22Rv1 (cell line): Measurements from ENCODE around the gene RBMS1.

ENCODE experiments used
- H3K27ac ChIP-seq: fragments of 450-650 bp; 2 replicates; pipeline ENCODE4 v1.5.1; 2017
- ZFX ChIP-seq: fragments of 450-650 bp; IDR thresholded peaks from 2 replicates; pipeline ENCODE4 v1.6.1; 2017; ENCODE audit warnings: antibody characterized with exemption, borderline replicate concordance
- TF ChIP-seq, protein P1 (sequence below): fragments of 450-650 bp; IDR thresholded peaks from 2 replicates; pipeline ENCODE4 v1.5.1; 2017; ENCODE audit warnings: mild to moderate bottlenecking

The RBMS1 gene

GRCh38 chr2:160405077-160405867, 88.3 kb downstream of the RBMS1 start:
- TF ChIP-seq ZFX, result no peak
- TF ChIP-seq, protein P1, sequence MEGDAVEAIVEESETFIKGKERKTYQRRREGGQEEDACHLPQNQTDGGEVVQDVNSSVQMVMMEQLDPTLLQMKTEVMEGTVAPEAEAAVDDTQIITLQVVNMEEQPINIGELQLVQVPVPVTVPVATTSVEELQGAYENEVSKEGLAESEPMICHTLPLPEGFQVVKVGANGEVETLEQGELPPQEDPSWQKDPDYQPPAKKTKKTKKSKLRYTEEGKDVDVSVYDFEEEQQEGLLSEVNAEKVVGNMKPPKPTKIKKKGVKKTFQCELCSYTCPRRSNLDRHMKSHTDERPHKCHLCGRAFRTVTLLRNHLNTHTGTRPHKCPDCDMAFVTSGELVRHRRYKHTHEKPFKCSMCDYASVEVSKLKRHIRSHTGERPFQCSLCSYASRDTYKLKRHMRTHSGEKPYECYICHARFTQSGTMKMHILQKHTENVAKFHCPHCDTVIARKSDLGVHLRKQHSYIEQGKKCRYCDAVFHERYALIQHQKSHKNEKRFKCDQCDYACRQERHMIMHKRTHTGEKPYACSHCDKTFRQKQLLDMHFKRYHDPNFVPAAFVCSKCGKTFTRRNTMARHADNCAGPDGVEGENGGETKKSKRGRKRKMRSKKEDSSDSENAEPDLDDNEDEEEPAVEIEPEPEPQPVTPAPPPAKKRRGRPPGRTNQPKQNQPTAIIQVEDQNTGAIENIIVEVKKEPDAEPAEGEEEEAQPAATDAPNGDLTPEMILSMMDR, result no peak
- H3K27ac ChIP-seq, result no peak overlapping the region

DNA sequence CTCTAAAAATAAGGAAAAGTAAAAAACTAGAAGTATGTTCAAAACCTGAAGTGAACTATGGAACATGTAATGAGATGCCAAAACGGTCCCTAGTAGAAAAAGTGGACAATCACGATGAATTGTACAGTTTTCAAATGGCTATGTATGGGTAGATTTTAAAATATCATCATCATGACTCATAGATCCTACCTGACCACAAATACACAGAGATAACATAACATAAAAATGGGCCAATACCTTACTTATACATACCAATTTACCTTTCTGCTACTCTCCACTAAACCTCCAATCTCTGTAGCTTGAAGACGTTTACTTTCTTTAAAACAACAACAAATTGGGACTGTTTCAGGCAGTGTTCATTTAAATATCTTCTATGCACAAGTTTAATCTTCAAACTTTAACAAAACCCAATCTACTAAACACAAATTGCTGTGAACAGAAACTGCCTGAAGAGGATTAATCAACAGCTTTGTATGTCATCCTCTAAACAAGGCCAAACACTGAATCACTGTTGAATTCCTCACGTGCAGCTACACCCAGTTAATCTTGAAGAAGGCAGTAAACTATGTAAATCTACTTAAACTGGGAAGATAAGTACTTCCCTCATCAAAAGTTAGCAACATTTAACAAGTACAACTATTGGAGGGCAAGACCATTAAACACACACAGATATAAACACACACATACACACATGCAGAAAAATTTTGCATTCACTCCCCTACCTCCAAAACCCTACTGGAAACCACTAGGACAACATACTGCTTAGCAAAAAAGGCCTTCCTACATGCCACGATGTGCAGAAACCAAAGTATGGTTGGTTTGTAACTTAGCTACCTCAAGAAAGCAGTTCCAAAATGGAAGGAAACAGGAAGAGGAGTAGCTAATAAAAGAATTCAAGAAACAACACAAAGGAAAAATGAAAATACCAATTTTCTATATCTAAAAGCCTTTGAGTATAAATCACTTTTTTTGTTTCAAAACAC, 90.3 kb downstream of the RBMS1 start:
- no peak overlapping the region for H3K27ac ChIP-seq
- TF ChIP-seq ZFX, result no peak
- TF ChIP-seq, protein P1, result no peak

GRCh38 chr2:160402501-160402900, 91.1 kb downstream of the RBMS1 start:
- TF ChIP-seq, protein P1, result no peak
- no peak for TF ChIP-seq ZFX
- H3K27ac ChIP-seq, result no peak overlapping the region

DNA sequence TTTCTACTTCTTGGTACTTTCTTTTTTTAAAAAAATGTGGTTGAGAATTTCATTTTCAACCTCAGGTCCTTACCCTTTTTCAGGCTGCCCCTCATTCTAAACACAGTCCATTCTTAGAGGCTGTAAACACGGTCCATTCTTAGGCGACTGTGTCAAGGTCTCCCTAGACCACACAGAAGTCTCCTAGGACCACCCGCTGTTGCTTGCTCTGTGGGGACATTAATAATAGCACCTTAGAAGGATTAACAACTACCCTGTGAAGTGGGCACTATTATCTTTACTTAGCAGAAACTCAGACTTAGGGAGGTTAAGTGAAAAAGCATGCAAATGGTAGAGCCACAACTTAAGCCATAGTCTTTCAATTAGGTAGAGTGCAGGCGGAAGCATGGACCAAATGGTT, 91.7 kb downstream of the RBMS1 start:
- H3K27ac ChIP-seq, result no peak overlapping the region
- TF ChIP-seq, protein P1, result no peak
- TF ChIP-seq ZFX, result no peak

- no peak overlapping the region for H3K27ac ChIP-seq
- TF ChIP-seq, protein P1, result no peak
- TF ChIP-seq ZFX, result no peak
These were observed 93.7 kb downstream of the RBMS1 start for GRCh38 chr2:160399880-160400279.

DNA sequence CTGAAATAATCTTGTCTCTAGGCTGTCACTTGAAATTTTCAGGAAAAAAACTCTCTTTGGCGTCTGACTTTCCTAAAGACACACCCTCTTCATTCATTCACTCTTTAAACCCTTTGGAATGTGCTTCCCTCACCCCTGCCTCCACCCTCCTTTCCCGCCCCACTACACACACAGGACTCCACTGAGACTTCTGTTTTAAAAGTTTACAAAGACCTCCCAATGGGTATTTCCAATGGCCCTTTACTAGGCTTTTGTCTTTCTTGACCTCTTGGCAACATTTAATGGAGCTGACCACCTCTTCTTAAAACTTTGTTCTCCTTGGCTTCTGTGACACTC, 96.1 kb downstream of the RBMS1 start:
- TF ChIP-seq, protein P1, result no peak
- TF ChIP-seq ZFX, result no peak
- H3K27ac ChIP-seq, result no peak overlapping the region
